Cardiac septum (tissue), 1 donor: Measurements from ENCODE around the gene APOBEC3F. TPM values are rescaled to one million over a fixed set of nuclear protein-coding genes. Genes with fewer than 3 reads are reported as not detected.
A peak's percentile ranks its signal among the peaks of the same experiment; 100 is the strongest.
"Not testable (repeated sequence)": the region's sequence is repeated elsewhere in the genome, so short reads cannot be mapped to it uniquely, and the experiment has no call there.

ENCODE experiments used
- DNase-seq: peaks from one replicate; pipeline ENCODE4 v3.0.0-alpha.2; 2020; ENCODE audit warnings: low spot score
- intact Hi-C: fragments of 100-400 bp; cut with DNase I; formaldehyde crosslinking; loops from one replicate; pipeline ENCODE4 v1.14.0; 2022
- total RNA-seq: library from RNA; stranded (reverse); fragmentation: NEBNext Ultra II Directional; extraction: Animal tissue kit (Norgen Biotek cat#: 25700); gene quantifications from one replicate; pipeline ENCODE4 v1.2.1, GENCODE V29; 2021
- donor health status: DM: no; HTN: no; CAD: no.

Gene APOBEC3F
- total RNA-seq, 1 donor from 2014 or later, result 5.7 TPM

GRCh38 chr22:39063904-39064303 lies 23.2 kb downstream of the APOBEC3F start:
- DNase-seq, intact Hi-C loops: not testable (repeated sequence)

GRCh38 chr22:39066442-39067276 lies 26.0 kb downstream of the APOBEC3F start:
- DNase-seq, intact Hi-C loops: not testable (repeated sequence)

GRCh38 chr22:39068033-39068785 lies 27.5 kb downstream of the APOBEC3F start:
- no peak for DNase-seq
- intact Hi-C loops, result no loop called here

- intact Hi-C loops, result no loop called here
- no peak for DNase-seq
Observed at GRCh38 chr22:39070186-39070585, 29.5 kb downstream of the APOBEC3F start.

- intact Hi-C loops, DNase-seq: not testable (repeated sequence)
Observed at GRCh38 chr22:39072581-39072981, 31.9 kb downstream of the APOBEC3F start.

GRCh38 chr22:39073981-39074380 lies 33.3 kb downstream of the APOBEC3F start:
- DNase-seq, result no peak
- intact Hi-C loops, result no loop called here

- intact Hi-C loops, DNase-seq: not testable (repeated sequence)
Observed at GRCh38 chr22:39076155-39077025, 35.7 kb downstream of the APOBEC3F start.

GRCh38 chr22:39077026-39077840 lies 36.6 kb downstream of the APOBEC3F start, which contains the start of gene APOBEC3G:
Gene APOBEC3G (plus strand): TSS chr22:39077275. CDS start chr22:39077362, 87 bp downstream.
- intact Hi-C loops, result not testable (repeated sequence)
- peak; percentile 79 for DNase-seq

GRCh38 chr22:39077912-39078311 lies 37.2 kb downstream of the APOBEC3F start:
- intact Hi-C loops, DNase-seq: not testable (repeated sequence)

GRCh38 chr22:39078329-39078728 lies 37.7 kb downstream of the APOBEC3F start:
- no peak for DNase-seq
- intact Hi-C loops, result no loop called here

- intact Hi-C loops, result not testable (repeated sequence)
Observed at GRCh38 chr22:39079054-39079637, 38.5 kb downstream of the APOBEC3F start.

GRCh38 chr22:39080052-39080762 lies 39.5 kb downstream of the APOBEC3F start:
- DNase-seq, result no peak
- intact Hi-C loops, result no loop called here

More at GRCh38 chr22:39079054-39079637, 38.5 kb downstream of the APOBEC3F start:
- not testable (repeated sequence) for DNase-seq

- no peak for DNase-seq
- intact Hi-C loops, result no loop called here
Observed at GRCh38 chr22:39081016-39081415, 40.4 kb downstream of the APOBEC3F start.

GRCh38 chr22:39081598-39081997 lies 40.9 kb downstream of the APOBEC3F start:
- intact Hi-C loops, result no loop called here
- DNase-seq, result no peak

- intact Hi-C loops, result no loop called here
- DNase-seq, result no peak
Observed at GRCh38 chr22:39083212-39084165, 42.8 kb downstream of the APOBEC3F start.

- DNase-seq, result no peak
- intact Hi-C loops, result no loop called here
Observed at GRCh38 chr22:39084666-39085065, 44.0 kb downstream of the APOBEC3F start.

GRCh38 chr22:39087098-39087497 lies 46.4 kb downstream of the APOBEC3F start:
- intact Hi-C loops, result no loop called here
- no peak for DNase-seq
